Stimulated activated memory B cell treated with anti-CD40 and anti-IgM and Interleukin-4, amounts not matched to agents 10 μg/mL and 1 μg/mL and 100 μg/mL, for 72 hours (primary cell): ENCODE measurements around the gene HOATZ.

ENCODE experiments used
- ATAC-seq: fragments of 150-1000 bp; cut with Tn5 transposase; 2 replicates; pipeline ENCODE4 v1.10.0; 2021
- H3K27ac Mint-ChIP-seq: one replicate; pipeline ENCODE4 v1.8.0; 2022; ENCODE audit warnings: mild to moderate bottlenecking, mixed read lengths
- H3K27me3 Mint-ChIP-seq: one replicate; pipeline ENCODE4 v1.8.0; 2022; ENCODE audit warnings: mixed read lengths
- H3K36me3 Mint-ChIP-seq: one replicate; pipeline ENCODE4 v1.8.0; 2022; ENCODE audit warnings: mixed read lengths
- H3K4me1 Mint-ChIP-seq: one replicate; pipeline ENCODE4 v1.8.0; 2022; ENCODE audit warnings: mixed read lengths
- H3K4me3 Mint-ChIP-seq: one replicate; pipeline ENCODE4 v1.8.0; 2022; ENCODE audit warnings: mild to moderate bottlenecking, moderate library complexity, mixed read lengths
- H3K9me3 Mint-ChIP-seq: one replicate; pipeline ENCODE4 v1.8.0; 2022; ENCODE audit warnings: mixed read lengths

Gene HOATZ

GRCh38 chr11:111531687-111532364 is 17.2 kb downstream of the HOATZ start:
- Mint-ChIP-seq H3K4me3 (no peak overlapping the region), H3K9me3 (no peaks in the 10 kb centered on the region), H3K36me3 (no peaks in the 10 kb centered on the region), H3K4me1 (peaks cover 5% of the 10 kb centered on the region), H3K27ac (no peak overlapping the region), H3K27me3 (peaks cover 28% of the 10 kb centered on the region)
- ATAC-seq = peak; percentile 78

- Mint-ChIP-seq H3K9me3 (no peaks in the 10 kb centered on the region), H3K4me1 (peaks cover 5% of the 10 kb centered on the region), H3K27ac (no peak overlapping the region), H3K4me3 (no peak overlapping the region), H3K27me3 (peaks cover 33% of the 10 kb centered on the region), H3K36me3 (no peaks in the 10 kb centered on the region)
- ATAC-seq = no peak
Observed at GRCh38 chr11:111532365-111532709, 17.8 kb downstream of the HOATZ start.

DNA sequence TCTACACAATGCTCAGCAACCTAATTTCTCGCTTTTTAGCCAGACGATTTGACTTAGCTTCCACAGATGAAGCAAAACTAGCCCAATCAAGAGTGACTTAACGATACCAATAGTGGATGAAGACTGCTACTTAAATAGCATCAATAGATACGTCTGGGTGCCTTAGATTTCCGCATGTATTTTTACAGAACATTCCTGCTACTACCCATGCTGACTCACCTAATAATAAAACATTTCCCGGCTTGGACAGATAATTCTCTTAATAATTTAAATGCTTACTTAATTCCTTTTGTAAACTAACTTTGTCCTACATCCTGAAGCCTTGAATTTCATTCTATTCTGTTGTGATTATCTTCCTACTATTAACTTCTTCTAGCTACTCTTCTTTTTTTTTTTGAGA is 20.7 kb downstream of the HOATZ start:
- Mint-ChIP-seq H3K9me3 (no peaks in the 10 kb centered on the region), H3K4me3 (no peak overlapping the region), H3K36me3 (no peaks in the 10 kb centered on the region), H3K27ac (no peak overlapping the region), H3K27me3 (peaks cover 63% of the 10 kb centered on the region), H3K4me1 (peaks cover 5% of the 10 kb centered on the region)
- no peak for ATAC-seq

DNA sequence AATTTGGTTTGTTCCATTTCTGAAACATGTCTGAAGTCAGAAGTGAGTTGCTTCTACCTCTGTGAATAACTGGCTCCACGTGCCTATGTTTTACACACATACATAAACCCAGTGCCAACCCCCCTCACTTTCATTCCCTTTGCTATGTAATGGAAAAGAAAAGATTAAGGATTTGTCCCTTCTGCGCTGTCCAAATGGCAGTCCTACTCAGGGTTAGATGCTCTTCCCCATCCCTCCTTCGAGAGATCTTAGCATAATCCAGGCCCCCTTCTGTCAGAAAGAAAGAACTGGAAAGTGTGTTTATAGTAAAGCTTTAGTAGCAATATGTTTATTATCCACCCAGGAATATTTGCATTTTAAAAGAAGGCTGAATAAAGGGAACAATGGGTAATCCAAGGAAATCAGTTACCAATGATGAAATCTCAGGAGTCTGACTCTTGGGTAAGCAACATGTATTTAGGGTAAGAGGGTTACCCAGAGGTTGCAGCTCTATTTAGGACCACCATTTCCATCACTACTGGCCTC is 22.8 kb downstream of the HOATZ start:
- no peak for ATAC-seq
- Mint-ChIP-seq H3K27ac (no peak overlapping the region), H3K9me3 (no peaks in the 10 kb centered on the region), H3K4me1 (peaks cover 9% of the 10 kb centered on the region), H3K4me3 (no peak overlapping the region), H3K27me3 (peaks cover 75% of the 10 kb centered on the region), H3K36me3 (no peaks in the 10 kb centered on the region)

- Mint-ChIP-seq H3K4me3 (no peak overlapping the region), H3K4me1 (peaks cover 9% of the 10 kb centered on the region), H3K27ac (no peak overlapping the region), H3K27me3 (peaks cover 81% of the 10 kb centered on the region), H3K9me3 (no peaks in the 10 kb centered on the region), H3K36me3 (no peaks in the 10 kb centered on the region)
- ATAC-seq = no peak
Observed at GRCh38 chr11:111538407-111539114, 24.0 kb downstream of the HOATZ start.

DNA sequence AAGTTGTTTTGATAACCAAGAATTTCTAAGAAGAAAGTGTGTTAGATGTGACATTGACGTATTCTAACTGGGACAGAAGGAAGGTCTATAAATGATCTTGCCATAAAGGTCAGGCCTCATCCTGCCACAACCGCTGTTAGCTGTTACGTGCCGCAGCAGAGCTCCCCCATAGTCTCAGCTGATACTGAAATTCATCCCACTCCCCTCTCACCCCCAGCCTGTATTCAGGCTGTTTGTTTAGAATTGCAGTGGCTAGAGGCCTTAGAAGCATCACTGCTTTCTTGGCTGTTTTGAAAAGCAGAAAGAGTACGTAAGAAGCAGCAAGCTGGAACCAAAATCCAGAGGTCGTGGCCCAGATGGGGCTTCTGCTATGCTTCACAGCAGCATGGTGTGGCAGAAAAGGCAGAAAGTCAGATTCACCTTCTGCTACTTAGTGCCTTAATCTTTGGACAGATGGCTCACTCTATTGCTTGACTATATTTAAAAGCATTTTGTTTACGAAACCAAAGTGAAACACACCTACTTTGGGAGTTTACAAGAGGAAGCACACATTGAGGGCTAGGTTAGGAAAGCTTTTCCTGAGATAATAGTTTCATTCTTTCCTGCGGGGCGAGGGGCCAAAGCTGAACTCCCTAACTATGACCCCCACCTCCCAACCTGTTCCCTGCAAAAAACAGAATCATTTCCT is 25.0 kb downstream of the HOATZ start:
- Mint-ChIP-seq H3K27ac (no peak overlapping the region), H3K4me3 (no peak overlapping the region), H3K4me1 (peaks cover 9% of the 10 kb centered on the region), H3K9me3 (no peaks in the 10 kb centered on the region), H3K27me3 (peaks cover 90% of the 10 kb centered on the region), H3K36me3 (no peaks in the 10 kb centered on the region)
- ATAC-seq = no peak

- Mint-ChIP-seq H3K27me3 (peaks cover 88% of the 10 kb centered on the region), H3K27ac (no peak within 1 kb of the TSS), H3K4me1 (peaks cover 9% of the 10 kb centered on the region)
Observed at GRCh38 chr11:111540114-111540936, 25.7 kb downstream of the HOATZ start, which contains the start of gene LAYN. LAYN (plus strand) TSS chr11:111540720; CDS start chr11:111540844, 124 bp downstream.

GRCh38 chr11:111540937-111541253 is 26.3 kb downstream of the HOATZ start:
- H3K4me3 Mint-ChIP-seq = peak overlapping the region; percentile 67
- H3K4me1 Mint-ChIP-seq = peaks cover 9% of the 10 kb centered on the region
- no peaks in the 10 kb centered on the region for H3K9me3 Mint-ChIP-seq
- ATAC-seq = no peak
- H3K27ac Mint-ChIP-seq = no peak overlapping the region
- H3K36me3 Mint-ChIP-seq = no peaks in the 10 kb centered on the region
- H3K27me3 Mint-ChIP-seq = peaks cover 88% of the 10 kb centered on the region

More at GRCh38 chr11:111540114-111540936, 25.7 kb downstream of the HOATZ start, which contains the start of gene LAYN:
- Mint-ChIP-seq H3K4me3 (peak within 1 kb of the TSS; percentile 67), H3K36me3 (no peaks in the 10 kb centered on the region), H3K9me3 (no peaks in the 10 kb centered on the region)
- ATAC-seq = no peak

DNA sequence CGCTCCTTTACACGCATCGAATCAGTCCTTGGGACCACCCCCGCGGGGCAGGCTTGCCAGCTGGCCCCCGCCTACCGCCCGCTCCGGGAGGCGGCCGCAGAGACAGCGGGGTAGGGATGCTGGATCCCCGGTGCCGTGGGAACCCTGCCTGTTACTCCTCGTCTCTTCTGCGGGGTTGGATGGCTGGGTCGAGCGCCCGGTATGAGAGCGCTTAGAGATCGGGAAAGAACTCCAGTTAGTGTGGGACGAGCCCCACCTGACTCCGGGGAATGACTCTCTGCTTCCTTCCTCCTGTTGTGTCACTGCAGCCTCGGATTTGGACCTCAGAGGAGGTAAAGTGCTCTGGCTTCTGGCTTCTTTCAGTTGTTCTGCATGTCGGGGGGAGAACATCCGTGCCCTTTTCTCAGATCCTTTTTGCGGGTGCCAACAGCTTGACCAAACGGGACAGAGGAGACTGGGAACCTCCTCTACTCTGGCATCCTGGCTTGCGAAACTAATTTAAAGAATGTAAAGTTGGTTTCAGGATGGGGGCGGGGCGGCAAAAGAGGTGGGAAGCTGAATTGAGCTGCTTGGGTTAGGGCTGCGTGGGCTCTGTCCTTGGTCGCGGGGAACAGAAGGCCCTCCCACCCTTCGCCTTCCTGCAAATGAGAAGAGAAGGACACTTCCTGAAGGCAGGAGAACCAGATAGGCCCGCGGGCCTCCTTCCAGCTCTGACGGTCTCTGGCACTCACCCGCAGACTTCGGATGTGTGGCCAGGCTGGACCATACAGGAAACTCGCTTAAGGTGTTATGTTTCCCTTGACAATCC is 26.9 kb downstream of the HOATZ start:
- Mint-ChIP-seq H3K4me3 (peak overlapping the region; percentile 67), H3K4me1 (peaks cover 9% of the 10 kb centered on the region), H3K36me3 (no peaks in the 10 kb centered on the region), H3K9me3 (no peaks in the 10 kb centered on the region), H3K27me3 (peaks cover 88% of the 10 kb centered on the region), H3K27ac (no peak overlapping the region)
- ATAC-seq = no peak

- Mint-ChIP-seq H3K4me3 (no peak overlapping the region), H3K4me1 (peaks cover 9% of the 10 kb centered on the region), H3K27me3 (peaks cover 78% of the 10 kb centered on the region), H3K27ac (no peak overlapping the region), H3K9me3 (no peaks in the 10 kb centered on the region), H3K36me3 (no peaks in the 10 kb centered on the region)
- no peak for ATAC-seq
Observed at GRCh38 chr11:111542606-111543275, 28.2 kb downstream of the HOATZ start.

- Mint-ChIP-seq H3K27ac (no peak overlapping the region), H3K4me3 (no peak overlapping the region), H3K36me3 (no peaks in the 10 kb centered on the region)
Observed at GRCh38 chr11:111548525-111548924, 33.9 kb downstream of the HOATZ start.

DNA sequence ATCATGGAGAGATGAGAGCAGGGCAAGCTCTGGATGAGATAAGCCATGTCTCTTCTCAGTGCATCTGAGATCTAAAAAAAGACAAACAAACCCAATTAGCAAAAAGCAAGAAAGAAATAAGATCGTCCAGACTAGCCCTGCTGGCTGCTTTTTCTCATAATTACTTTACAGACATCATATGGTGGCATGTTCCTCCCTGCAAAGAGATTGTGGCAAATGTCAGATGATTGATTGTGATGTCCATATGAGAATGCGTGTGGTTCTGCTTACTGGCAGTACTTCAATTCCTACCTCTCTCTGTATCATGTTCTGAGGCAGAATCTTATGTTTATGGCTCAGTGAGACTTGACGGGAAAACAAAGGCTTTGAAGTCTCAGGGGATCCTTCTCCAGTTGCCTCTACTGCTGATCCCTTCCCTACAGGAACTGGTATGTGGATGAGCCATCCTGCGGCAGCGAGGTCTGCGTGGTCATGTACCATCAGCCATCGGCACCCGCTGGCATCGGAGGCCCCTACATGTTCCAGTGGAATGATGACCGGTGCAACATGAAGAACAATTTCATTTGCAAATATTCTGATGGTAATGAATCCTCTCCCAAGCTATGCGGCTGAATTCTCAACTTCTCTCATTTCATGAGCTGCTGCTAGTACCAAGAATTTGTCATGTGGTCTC is 34.8 kb downstream of the HOATZ start:
- H3K36me3 Mint-ChIP-seq = no peaks in the 10 kb centered on the region
- H3K27ac Mint-ChIP-seq = no peak overlapping the region
- H3K27me3 Mint-ChIP-seq = peaks cover 26% of the 10 kb centered on the region
- H3K4me3 Mint-ChIP-seq = no peak overlapping the region
- no peaks in the 10 kb centered on the region for H3K9me3 Mint-ChIP-seq
- ATAC-seq = no peak
- peaks cover 10% of the 10 kb centered on the region for H3K4me1 Mint-ChIP-seq

More at GRCh38 chr11:111548525-111548924, 33.9 kb downstream of the HOATZ start:
- peaks cover 10% of the 10 kb centered on the region for H3K4me1 Mint-ChIP-seq
- no peak for ATAC-seq
- H3K9me3 Mint-ChIP-seq = no peaks in the 10 kb centered on the region
- peaks cover 34% of the 10 kb centered on the region for H3K27me3 Mint-ChIP-seq

DNA sequence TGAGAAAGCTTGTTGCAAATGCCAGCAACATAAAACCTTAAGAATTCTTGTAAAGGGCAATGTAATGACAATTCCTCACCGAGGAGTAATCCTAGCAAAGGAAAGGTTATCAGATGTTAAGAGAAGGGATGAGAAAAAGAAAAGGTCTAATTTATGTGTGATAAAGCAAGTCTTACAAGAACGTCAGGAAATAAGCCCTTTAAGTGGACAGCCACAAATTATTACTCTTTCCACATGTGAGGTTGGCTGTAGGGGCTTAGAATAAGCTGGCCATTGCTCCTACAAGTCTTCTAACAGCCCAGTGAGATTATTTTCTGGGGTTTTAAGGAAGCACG is 35.3 kb downstream of the HOATZ start:
- H3K27me3 Mint-ChIP-seq = peaks cover 25% of the 10 kb centered on the region
- no peak overlapping the region for H3K4me3 Mint-ChIP-seq
- no peaks in the 10 kb centered on the region for H3K9me3 Mint-ChIP-seq
- peaks cover 10% of the 10 kb centered on the region for H3K4me1 Mint-ChIP-seq
- no peaks in the 10 kb centered on the region for H3K36me3 Mint-ChIP-seq
- no peak overlapping the region for H3K27ac Mint-ChIP-seq
- ATAC-seq = no peak
